ENCODE results near the gene OR10P1. TPM values are rescaled to one million over a fixed set of nuclear protein-coding genes. Genes with fewer than 3 reads are reported as not detected.

Gene OR10P1
- total and polyA plus RNA-seq, 7 experiments from 2014 or later: not detected

DNA sequence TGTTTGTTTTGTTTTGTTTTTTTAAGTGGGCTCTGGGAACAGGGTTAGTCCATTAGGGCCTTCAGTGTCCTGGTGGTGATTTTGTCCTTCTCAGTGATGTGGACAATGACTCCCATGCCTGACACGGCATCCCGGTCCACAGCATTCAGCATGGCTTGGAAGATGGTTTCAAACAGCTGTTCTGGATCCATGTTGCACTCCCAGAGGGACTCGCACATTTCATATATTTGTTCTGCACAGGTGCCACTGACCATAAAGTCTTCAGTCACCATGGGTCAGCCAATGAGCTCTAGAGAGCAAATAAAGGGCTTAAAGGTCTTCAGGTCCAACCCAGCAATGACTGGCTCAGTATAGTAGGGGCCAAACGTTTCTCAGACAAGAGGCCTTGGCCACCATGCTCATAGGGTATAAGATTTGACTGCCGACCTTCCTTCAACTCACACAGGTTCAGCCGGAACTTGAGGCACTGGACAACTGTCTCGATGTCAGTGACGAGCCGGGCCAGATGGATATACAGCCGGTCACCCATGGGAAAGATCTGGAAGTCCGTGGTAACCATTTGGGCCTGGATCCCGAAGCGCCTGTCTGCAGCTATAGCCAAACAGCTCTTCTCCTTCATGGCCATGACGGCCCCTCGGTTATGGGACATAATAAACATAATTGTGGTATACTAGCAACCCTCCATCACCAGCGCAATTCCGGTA, 18.0 kb downstream of the OR10P1 start:
- ChIA-PET POLR2A (no interaction called here), CTCF (interaction anchor here (0.6 to 5.1 kb wide), 2 partner anchors 10 to 265 kb away, joined by 3 to 80 read pairs; no protein-coding TSS in a partner anchor)
- intact Hi-C loops (cut with micrococcal nuclease): no loop called here

DNA sequence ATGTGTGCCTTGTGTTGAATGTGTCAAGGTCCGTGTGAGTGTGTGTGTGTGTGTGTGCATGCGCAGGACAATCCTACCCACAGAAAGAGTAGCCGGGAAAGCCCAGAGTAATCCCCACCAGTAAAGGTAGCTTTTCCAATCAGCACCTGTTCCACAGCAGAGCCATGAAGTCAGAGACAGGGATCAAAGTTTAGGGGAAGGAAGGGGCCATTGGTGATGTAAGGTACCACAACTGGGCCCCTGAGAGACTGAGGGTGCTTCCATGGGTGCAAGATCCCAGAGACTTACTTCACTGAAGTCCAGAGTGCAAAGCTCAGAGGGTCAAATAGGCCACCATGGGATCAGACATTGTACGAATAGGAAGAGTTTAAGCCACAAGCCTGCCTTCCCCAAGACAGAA, 20.5 kb downstream of the OR10P1 start:
- ChIA-PET CTCF (interaction anchor here (1.0 to 5.1 kb wide), 7 partner anchors 12 to 42 kb away, joined by 3 to 80 read pairs (median 4); no protein-coding TSS in a partner anchor), POLR2A (interaction anchor here (1.4 kb wide), 1 partner anchor 13 kb away, joined by 3 read pairs; no protein-coding TSS in a partner anchor)
- H3K27me3 Mint-ChIP-seq: peaks cover 0 to 22% (median 0%) of the 10 kb centered on the region in 5 donors
- Histone ChIP-seq H3K36me3 (ENCODE audit: control insufficient read depth in 2 of 3, insufficient read depth in 3 of 3, low read length in 3 of 3) (no peaks in the 10 kb centered on the region), H3K4me1 (ENCODE audit: control insufficient read depth in 2 of 2, insufficient read depth in 2 of 2, low read length in 2 of 2) (no peaks in the 10 kb centered on the region), H3K4me3 (ENCODE audit: low read length) (no peak overlapping the region), H3K27me3 (ENCODE audit: control insufficient read depth in 2 of 2, insufficient read depth in 2 of 2, low read length in 2 of 2) (no peaks in the 10 kb centered on the region), H3K27ac (ENCODE audit: low read depth, low read length) (no peak overlapping the region), H3K9me3 (ENCODE audit: control insufficient read depth in 2 of 3, low read length in 3 of 3) (no peaks in the 10 kb centered on the region)
- H3K4me1 Mint-ChIP-seq: peaks cover 0 to 4% (median 0%) of the 10 kb centered on the region in 7 donors
- no peaks in the 10 kb centered on the region for H3K9me3 Mint-ChIP-seq
- no peak overlapping the region for H3K27ac Mint-ChIP-seq
- no peak overlapping the region for H3K4me3 Mint-ChIP-seq
- intact Hi-C loops (cut with micrococcal nuclease): no loop called here
- H3K36me3 Mint-ChIP-seq: no peaks in the 10 kb centered on the region
- ATAC-seq (no peak), DNase-seq (no peak)

More for the DNA sequence above, 18.0 kb downstream of the OR10P1 start:
- Mint-ChIP-seq H3K4me3 (no peak overlapping the region), H3K36me3 (no peaks in the 10 kb centered on the region), H3K27ac (no peak overlapping the region), H3K9me3 (no peaks in the 10 kb centered on the region), H3K27me3 (peaks cover 0 to 12% (median 0%) of the 10 kb centered on the region in 5 donors), H3K4me1 (peaks cover 0 to 4% (median 0%) of the 10 kb centered on the region in 7 donors)
- no peaks in the 10 kb centered on the region for H3K4me1 ChIP-seq (ENCODE audit: control insufficient read depth in 2 of 2, insufficient read depth in 2 of 2, low read length in 2 of 2)
- H3K4me3 ChIP-seq (ENCODE audit: low read length): no peak overlapping the region
- H3K36me3 ChIP-seq (ENCODE audit: control insufficient read depth in 2 of 3, insufficient read depth in 3 of 3, low read length in 3 of 3): no peaks in the 10 kb centered on the region
- no peak overlapping the region for H3K27ac ChIP-seq (ENCODE audit: low read depth, low read length)
- ATAC-seq (no peak), DNase-seq (no peak)
- H3K9me3 ChIP-seq (ENCODE audit: control insufficient read depth in 2 of 3, low read length in 3 of 3): no peaks in the 10 kb centered on the region
- H3K27me3 ChIP-seq (ENCODE audit: control insufficient read depth in 2 of 2, insufficient read depth in 2 of 2, low read length in 2 of 2): no peaks in the 10 kb centered on the region

DNA sequence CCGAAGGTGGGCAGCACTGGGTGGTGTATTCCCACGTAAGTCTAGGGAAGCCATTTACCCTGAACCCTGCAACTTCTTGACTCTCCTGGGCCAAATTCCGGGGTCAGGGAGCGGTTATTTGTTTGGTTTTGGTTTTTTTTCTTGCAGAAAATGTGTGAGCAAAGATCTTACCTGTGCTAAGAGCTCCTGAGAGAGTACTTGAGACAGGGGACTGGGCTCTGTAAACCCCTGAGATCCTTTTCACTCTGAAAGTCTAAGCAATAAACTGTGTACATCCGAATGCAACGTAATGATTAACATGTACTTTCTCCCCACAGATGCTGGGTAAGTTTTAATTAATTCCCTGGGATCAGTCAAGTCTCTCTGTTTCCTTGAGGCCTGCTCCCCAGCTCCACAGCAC, 21.5 kb downstream of the OR10P1 start:
- CTCF ChIA-PET: interaction anchor here (1.0 to 5.1 kb wide), 2 partner anchors 13 to 31 kb away, joined by 3 to 80 read pairs; no protein-coding TSS in a partner anchor

GRCh38 chr12:55658635-55659391, 22.1 kb downstream of the OR10P1 start:
- ATAC-seq: no peak
- ChIA-PET POLR2A (interaction anchor here (1.4 kb wide), 1 partner anchor 14 kb away, joined by 3 read pairs; no protein-coding TSS in a partner anchor), CTCF (interaction anchor here (1.0 to 5.1 kb wide), 2 partner anchors 14 to 30 kb away, joined by 3 to 80 read pairs; no protein-coding TSS in a partner anchor)
- H3K36me3 ChIP-seq (ENCODE audit: control insufficient read depth in 2 of 3, insufficient read depth in 3 of 3, low read length in 3 of 3): no peaks in the 10 kb centered on the region
- H3K9me3 ChIP-seq (ENCODE audit: control insufficient read depth in 2 of 3, low read length in 3 of 3): no peaks in the 10 kb centered on the region
- no peaks in the 10 kb centered on the region for H3K4me1 ChIP-seq (ENCODE audit: control insufficient read depth in 2 of 2, insufficient read depth in 2 of 2, low read length in 2 of 2)
- no peak overlapping the region for H3K4me3 ChIP-seq (ENCODE audit: low read length)
- no peaks in the 10 kb centered on the region for H3K9me3 Mint-ChIP-seq
- intact Hi-C loops (cut with micrococcal nuclease): loop anchor here in 1 of 2 donors (1.0 kb wide), 1 partner anchor 78 kb away; no protein-coding TSS in a partner anchor
- no peaks in the 10 kb centered on the region for H3K36me3 Mint-ChIP-seq
- H3K27ac ChIP-seq (ENCODE audit: low read depth, low read length): no peak overlapping the region
- no peak overlapping the region for H3K4me3 Mint-ChIP-seq
- no peaks in the 10 kb centered on the region for H3K27me3 ChIP-seq (ENCODE audit: control insufficient read depth in 2 of 2, insufficient read depth in 2 of 2, low read length in 2 of 2)
- peaks cover 0 to 28% (median 0%) of the 10 kb centered on the region in 5 donors for H3K27me3 Mint-ChIP-seq
- peaks cover 0 to 4% (median 2%) of the 10 kb centered on the region in 7 donors for H3K4me1 Mint-ChIP-seq
- DNase-seq: no peak
- H3K27ac Mint-ChIP-seq: peak overlapping the region in 1 of 9 donors; percentile 13

More for the DNA sequence above, 21.5 kb downstream of the OR10P1 start:
- H3K4me1 Mint-ChIP-seq: peaks cover 0 to 4% (median 2%) of the 10 kb centered on the region in 7 donors
- no peaks in the 10 kb centered on the region for H3K36me3 Mint-ChIP-seq
- intact Hi-C loops (cut with micrococcal nuclease): no loop called here
- no peak for ATAC-seq
- no peaks in the 10 kb centered on the region for H3K9me3 Mint-ChIP-seq
- no peak overlapping the region for H3K4me3 ChIP-seq (ENCODE audit: low read length)
- H3K27ac ChIP-seq (ENCODE audit: low read depth, low read length): no peak overlapping the region
- no peaks in the 10 kb centered on the region for H3K9me3 ChIP-seq (ENCODE audit: control insufficient read depth in 2 of 3, low read length in 3 of 3)
- no peaks in the 10 kb centered on the region for H3K36me3 ChIP-seq (ENCODE audit: control insufficient read depth in 2 of 3, insufficient read depth in 3 of 3, low read length in 3 of 3)
- peaks cover 0 to 26% (median 0%) of the 10 kb centered on the region in 5 donors for H3K27me3 Mint-ChIP-seq
- H3K4me1 ChIP-seq (ENCODE audit: control insufficient read depth in 2 of 2, insufficient read depth in 2 of 2, low read length in 2 of 2): no peaks in the 10 kb centered on the region
- POLR2A ChIA-PET: interaction anchor here (1.4 kb wide), 1 partner anchor 14 kb away, joined by 3 read pairs; no protein-coding TSS in a partner anchor
- H3K27me3 ChIP-seq (ENCODE audit: control insufficient read depth in 2 of 2, insufficient read depth in 2 of 2, low read length in 2 of 2): no peaks in the 10 kb centered on the region
- DNase-seq: no peak
- no peak overlapping the region for H3K4me3 Mint-ChIP-seq
- peak overlapping the region in 1 of 9 donors; percentile 38 for H3K27ac Mint-ChIP-seq

DNA sequence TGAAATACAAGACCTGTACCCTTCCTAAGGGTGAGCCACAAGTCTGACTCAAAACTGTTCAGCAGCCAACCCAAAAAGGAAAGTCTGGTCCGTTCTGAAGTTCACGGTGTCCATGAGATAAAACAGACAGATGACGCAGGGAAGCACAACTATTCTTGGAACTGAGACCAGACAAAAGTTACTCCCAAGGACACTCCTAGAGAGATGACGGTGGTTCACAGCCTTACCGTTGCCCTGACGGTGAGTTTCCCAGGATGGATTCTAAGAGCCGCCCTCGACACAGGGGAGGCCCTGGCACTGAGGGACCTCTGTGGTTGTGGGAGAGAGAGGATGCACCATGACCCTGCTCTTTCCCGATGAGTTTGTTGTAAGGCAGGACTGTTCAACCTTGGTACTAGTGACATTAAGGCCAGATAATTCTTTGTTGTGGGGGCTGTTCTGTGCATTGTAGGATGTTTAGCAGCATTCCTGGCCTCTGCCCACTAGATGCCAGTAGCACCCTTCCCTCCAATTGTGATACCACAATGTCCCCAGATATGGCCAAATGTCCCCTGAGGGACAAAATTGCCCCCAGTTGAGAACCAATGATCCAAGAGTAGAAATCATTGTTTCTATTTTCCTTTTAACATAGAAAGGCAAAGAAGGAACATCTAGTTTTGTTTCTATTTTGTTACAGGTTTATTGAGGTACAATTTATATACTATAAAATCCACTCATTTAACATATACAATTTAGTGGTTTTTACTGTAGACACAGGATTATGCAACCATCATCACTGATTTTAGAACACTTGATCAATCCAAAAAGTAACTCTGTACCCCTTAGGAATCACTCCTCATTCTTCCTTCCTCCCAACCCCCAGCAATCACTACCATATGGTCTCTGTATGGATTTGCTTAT, 23.0 kb downstream of the OR10P1 start:
- Mint-ChIP-seq H3K4me1 (peaks cover 0 to 4% (median 2%) of the 10 kb centered on the region in 7 donors), H3K36me3 (no peaks in the 10 kb centered on the region), H3K9me3 (no peaks in the 10 kb centered on the region), H3K27ac (no peak overlapping the region), H3K27me3 (peaks cover 0 to 35% (median 0%) of the 10 kb centered on the region in 5 donors), H3K4me3 (no peak overlapping the region)
- Histone ChIP-seq H3K9me3 (ENCODE audit: control insufficient read depth in 2 of 3, low read length in 3 of 3) (no peaks in the 10 kb centered on the region), H3K4me3 (ENCODE audit: low read length) (no peak overlapping the region), H3K4me1 (ENCODE audit: control insufficient read depth in 2 of 2, insufficient read depth in 2 of 2, low read length in 2 of 2) (no peaks in the 10 kb centered on the region), H3K27me3 (ENCODE audit: control insufficient read depth in 2 of 2, insufficient read depth in 2 of 2, low read length in 2 of 2) (no peaks in the 10 kb centered on the region), H3K36me3 (ENCODE audit: control insufficient read depth in 2 of 3, insufficient read depth in 3 of 3, low read length in 3 of 3) (no peaks in the 10 kb centered on the region), H3K27ac (ENCODE audit: low read depth, low read length) (no peak overlapping the region)
- CTCF ChIA-PET: interaction anchor here (0.6 kb wide), 1 partner anchor 15 kb away, joined by 3 read pairs; no protein-coding TSS in a partner anchor
- intact Hi-C loops (cut with micrococcal nuclease): loop anchor here in 1 of 2 donors (1.0 kb wide), 1 partner anchor 78 kb away; no protein-coding TSS in a partner anchor
- ATAC-seq (no peak), DNase-seq (no peak)
- POLR2A ChIA-PET: no interaction called here

GRCh38 chr12:55663391-55663790, 26.7 kb downstream of the OR10P1 start:
- ChIA-PET POLR2A (no interaction called here), CTCF (no interaction called here)
- no peak for ATAC-seq

More at GRCh38 chr12:55663391-55663790, 26.7 kb downstream of the OR10P1 start:
- Mint-ChIP-seq H3K36me3 (no peaks in the 10 kb centered on the region), H3K4me1 (peaks cover 0 to 4% (median 0%) of the 10 kb centered on the region in 7 donors), H3K4me3 (no peak overlapping the region), H3K27me3 (peaks cover 0 to 30% (median 0%) of the 10 kb centered on the region in 5 donors), H3K27ac (no peak overlapping the region), H3K9me3 (no peaks in the 10 kb centered on the region)
- H3K9me3 ChIP-seq (ENCODE audit: control insufficient read depth in 2 of 3, low read length in 3 of 3): no peaks in the 10 kb centered on the region
- intact Hi-C loops (cut with micrococcal nuclease): no loop called here
- no peaks in the 10 kb centered on the region for H3K27me3 ChIP-seq (ENCODE audit: control insufficient read depth in 2 of 2, insufficient read depth in 2 of 2, low read length in 2 of 2)
- DNase-seq: no peak
- no peak overlapping the region for H3K4me3 ChIP-seq (ENCODE audit: low read length)
- H3K27ac ChIP-seq (ENCODE audit: low read depth, low read length): no peak overlapping the region
- H3K4me1 ChIP-seq (ENCODE audit: control insufficient read depth in 2 of 2, insufficient read depth in 2 of 2, low read length in 2 of 2): no peaks in the 10 kb centered on the region
- H3K36me3 ChIP-seq (ENCODE audit: control insufficient read depth in 2 of 3, insufficient read depth in 3 of 3, low read length in 3 of 3): no peaks in the 10 kb centered on the region
